K562 (cell line): ENCODE measurements around the gene MDP1. TPM values are rescaled to one million over a fixed set of nuclear protein-coding genes. Genes with fewer than 3 reads are reported as not detected.
A peak's percentile ranks its signal among the peaks of the same experiment; 100 is the strongest.

Experiments
- RBM39 ChIP-seq: fragments of 200-400 bp; formaldehyde crosslinking; optimal IDR thresholded peaks from 2 replicates; pipeline ENCODE3; 2018; ENCODE audit warnings: low read depth, low read length
- ZNF584 ChIP-seq: fragments of 200-800 bp; sonication (Bioruptor generic); IDR thresholded peaks from 2 replicates; pipeline ENCODE4 v1.6.1; 2016; ENCODE audit warnings: low read depth, mild to moderate bottlenecking, missing genetic modification characterization, missing compliant biosample characterization
- ZNF778 ChIP-seq: fragments of 450-650 bp; formaldehyde crosslinking; IDR thresholded peaks from 2 replicates; pipeline ENCODE4 v1.4.0; 2020; ENCODE audit warnings: mild to moderate bottlenecking, moderate library complexity
- polyA plus RNA-seq, 8 experiments: library from polyadenylated mRNA; depleted of rRNA in 4 of 8; stranded (reverse) in 5 of 8; unstranded in 3 of 8; fragments of >200 nt; fragmentation: Nextera tagmentation in 2 of 8; fragmentation: Illumina TruSeq in 1 of 8; extraction: Ambion mirVana in 2 of 8; extraction: Trizol in 1 of 8; gene quantifications; 2 replicates each; pipeline versions ENCODE4 v1.2.1 to v1.2.3, GENCODE V29; 2011 to 2014; ENCODE audit warnings: inconsistent platforms in 1 of 8, missing spikeins in 1 of 8
- total RNA-seq, 7 experiments: library from RNA; depleted of rRNA in 6 of 7; stranded (reverse); fragments of >200 nt in 6 of 7; fragmentation: Illumina TruSeq in 2 of 7; extraction: Trizol in 2 of 7; gene quantifications; 2 replicates each; pipeline versions ENCODE4 v1.2.1 to v1.2.3, GENCODE V29; 2011 to 2021; ENCODE audit warnings: low replicate concordance in 1 of 7
- TF ChIP-seq, protein P1 (sequence below): fragments of 450-650 bp; IDR thresholded peaks from 2 replicates; pipeline ENCODE4 v1.6.1; 2016; ENCODE audit warnings: mild to moderate bottlenecking, moderate library complexity
- TF ChIP-seq, protein P2 (sequence below): sonication (generic); formaldehyde crosslinking; IDR thresholded peaks from 2 replicates; pipeline ENCODE4 v1.8.0; 2022; ENCODE audit warnings: missing genetic modification reagents, mild to moderate bottlenecking, borderline replicate concordance
- TF ChIP-seq, protein P3 (sequence below): sonication (generic); formaldehyde crosslinking; IDR thresholded peaks from 2 replicates; pipeline ENCODE4 v1.8.0; 2023; ENCODE audit warnings: missing genetic modification reagents, mild to moderate bottlenecking, borderline replicate concordance

The MDP1 gene
- total and polyA plus RNA-seq, 9 of the 15 experiments (the other 6 are each of a cell fraction or from before 2014, with no cell fraction given): 2.7 to 29.6 (median 11.0) TPM

DNA sequence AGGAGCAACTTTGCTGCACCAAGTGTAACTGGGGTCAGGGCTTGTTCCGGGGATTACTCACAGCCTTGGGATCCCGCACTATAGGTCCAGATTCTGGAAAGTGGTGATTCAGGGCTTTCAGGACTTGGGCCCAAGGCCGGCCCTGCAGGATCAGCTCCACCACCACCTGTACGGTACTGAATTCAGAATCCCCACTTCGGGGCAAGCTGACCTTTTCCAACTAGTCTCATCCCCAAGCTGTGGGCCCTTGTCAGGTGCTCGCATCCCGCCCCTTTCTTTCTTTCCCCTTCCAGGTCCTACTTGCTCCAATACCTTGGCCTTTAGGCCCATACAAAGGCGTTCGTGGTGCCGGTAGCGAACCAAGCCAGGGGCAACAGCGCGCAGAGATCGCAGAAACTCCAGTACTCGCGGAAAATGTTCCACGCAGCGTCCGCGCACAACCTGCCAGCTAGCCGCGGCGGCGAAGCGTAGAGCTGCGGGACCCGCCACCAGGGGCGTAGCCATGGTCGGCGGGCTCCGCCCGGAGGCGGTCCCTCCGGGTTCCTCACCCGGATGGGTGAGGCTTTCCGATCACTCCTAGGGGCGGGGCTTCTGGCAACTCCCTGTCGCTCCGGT, 26.1 kb upstream of the MDP1 start (continued):
- TF ChIP-seq, protein P1, sequence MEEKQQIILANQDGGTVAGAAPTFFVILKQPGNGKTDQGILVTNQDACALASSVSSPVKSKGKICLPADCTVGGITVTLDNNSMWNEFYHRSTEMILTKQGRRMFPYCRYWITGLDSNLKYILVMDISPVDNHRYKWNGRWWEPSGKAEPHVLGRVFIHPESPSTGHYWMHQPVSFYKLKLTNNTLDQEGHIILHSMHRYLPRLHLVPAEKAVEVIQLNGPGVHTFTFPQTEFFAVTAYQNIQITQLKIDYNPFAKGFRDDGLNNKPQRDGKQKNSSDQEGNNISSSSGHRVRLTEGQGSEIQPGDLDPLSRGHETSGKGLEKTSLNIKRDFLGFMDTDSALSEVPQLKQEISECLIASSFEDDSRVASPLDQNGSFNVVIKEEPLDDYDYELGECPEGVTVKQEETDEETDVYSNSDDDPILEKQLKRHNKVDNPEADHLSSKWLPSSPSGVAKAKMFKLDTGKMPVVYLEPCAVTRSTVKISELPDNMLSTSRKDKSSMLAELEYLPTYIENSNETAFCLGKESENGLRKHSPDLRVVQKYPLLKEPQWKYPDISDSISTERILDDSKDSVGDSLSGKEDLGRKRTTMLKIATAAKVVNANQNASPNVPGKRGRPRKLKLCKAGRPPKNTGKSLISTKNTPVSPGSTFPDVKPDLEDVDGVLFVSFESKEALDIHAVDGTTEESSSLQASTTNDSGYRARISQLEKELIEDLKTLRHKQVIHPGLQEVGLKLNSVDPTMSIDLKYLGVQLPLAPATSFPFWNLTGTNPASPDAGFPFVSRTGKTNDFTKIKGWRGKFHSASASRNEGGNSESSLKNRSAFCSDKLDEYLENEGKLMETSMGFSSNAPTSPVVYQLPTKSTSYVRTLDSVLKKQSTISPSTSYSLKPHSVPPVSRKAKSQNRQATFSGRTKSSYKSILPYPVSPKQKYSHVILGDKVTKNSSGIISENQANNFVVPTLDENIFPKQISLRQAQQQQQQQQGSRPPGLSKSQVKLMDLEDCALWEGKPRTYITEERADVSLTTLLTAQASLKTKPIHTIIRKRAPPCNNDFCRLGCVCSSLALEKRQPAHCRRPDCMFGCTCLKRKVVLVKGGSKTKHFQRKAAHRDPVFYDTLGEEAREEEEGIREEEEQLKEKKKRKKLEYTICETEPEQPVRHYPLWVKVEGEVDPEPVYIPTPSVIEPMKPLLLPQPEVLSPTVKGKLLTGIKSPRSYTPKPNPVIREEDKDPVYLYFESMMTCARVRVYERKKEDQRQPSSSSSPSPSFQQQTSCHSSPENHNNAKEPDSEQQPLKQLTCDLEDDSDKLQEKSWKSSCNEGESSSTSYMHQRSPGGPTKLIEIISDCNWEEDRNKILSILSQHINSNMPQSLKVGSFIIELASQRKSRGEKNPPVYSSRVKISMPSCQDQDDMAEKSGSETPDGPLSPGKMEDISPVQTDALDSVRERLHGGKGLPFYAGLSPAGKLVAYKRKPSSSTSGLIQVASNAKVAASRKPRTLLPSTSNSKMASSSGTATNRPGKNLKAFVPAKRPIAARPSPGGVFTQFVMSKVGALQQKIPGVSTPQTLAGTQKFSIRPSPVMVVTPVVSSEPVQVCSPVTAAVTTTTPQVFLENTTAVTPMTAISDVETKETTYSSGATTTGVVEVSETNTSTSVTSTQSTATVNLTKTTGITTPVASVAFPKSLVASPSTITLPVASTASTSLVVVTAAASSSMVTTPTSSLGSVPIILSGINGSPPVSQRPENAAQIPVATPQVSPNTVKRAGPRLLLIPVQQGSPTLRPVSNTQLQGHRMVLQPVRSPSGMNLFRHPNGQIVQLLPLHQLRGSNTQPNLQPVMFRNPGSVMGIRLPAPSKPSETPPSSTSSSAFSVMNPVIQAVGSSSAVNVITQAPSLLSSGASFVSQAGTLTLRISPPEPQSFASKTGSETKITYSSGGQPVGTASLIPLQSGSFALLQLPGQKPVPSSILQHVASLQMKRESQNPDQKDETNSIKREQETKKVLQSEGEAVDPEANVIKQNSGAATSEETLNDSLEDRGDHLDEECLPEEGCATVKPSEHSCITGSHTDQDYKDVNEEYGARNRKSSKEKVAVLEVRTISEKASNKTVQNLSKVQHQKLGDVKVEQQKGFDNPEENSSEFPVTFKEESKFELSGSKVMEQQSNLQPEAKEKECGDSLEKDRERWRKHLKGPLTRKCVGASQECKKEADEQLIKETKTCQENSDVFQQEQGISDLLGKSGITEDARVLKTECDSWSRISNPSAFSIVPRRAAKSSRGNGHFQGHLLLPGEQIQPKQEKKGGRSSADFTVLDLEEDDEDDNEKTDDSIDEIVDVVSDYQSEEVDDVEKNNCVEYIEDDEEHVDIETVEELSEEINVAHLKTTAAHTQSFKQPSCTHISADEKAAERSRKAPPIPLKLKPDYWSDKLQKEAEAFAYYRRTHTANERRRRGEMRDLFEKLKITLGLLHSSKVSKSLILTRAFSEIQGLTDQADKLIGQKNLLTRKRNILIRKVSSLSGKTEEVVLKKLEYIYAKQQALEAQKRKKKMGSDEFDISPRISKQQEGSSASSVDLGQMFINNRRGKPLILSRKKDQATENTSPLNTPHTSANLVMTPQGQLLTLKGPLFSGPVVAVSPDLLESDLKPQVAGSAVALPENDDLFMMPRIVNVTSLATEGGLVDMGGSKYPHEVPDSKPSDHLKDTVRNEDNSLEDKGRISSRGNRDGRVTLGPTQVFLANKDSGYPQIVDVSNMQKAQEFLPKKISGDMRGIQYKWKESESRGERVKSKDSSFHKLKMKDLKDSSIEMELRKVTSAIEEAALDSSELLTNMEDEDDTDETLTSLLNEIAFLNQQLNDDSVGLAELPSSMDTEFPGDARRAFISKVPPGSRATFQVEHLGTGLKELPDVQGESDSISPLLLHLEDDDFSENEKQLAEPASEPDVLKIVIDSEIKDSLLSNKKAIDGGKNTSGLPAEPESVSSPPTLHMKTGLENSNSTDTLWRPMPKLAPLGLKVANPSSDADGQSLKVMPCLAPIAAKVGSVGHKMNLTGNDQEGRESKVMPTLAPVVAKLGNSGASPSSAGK: no peak
- TF ChIP-seq, protein P2, sequence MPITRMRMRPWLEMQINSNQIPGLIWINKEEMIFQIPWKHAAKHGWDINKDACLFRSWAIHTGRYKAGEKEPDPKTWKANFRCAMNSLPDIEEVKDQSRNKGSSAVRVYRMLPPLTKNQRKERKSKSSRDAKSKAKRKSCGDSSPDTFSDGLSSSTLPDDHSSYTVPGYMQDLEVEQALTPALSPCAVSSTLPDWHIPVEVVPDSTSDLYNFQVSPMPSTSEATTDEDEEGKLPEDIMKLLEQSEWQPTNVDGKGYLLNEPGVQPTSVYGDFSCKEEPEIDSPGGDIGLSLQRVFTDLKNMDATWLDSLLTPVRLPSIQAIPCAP (CRISPR knock-in tag): no peak
- TF ChIP-seq ZNF778 (CRISPR knock-in tag) (no peak), ZNF584 (no peak), RBM39 (peak; percentile 40)
- TF ChIP-seq, protein P3, sequence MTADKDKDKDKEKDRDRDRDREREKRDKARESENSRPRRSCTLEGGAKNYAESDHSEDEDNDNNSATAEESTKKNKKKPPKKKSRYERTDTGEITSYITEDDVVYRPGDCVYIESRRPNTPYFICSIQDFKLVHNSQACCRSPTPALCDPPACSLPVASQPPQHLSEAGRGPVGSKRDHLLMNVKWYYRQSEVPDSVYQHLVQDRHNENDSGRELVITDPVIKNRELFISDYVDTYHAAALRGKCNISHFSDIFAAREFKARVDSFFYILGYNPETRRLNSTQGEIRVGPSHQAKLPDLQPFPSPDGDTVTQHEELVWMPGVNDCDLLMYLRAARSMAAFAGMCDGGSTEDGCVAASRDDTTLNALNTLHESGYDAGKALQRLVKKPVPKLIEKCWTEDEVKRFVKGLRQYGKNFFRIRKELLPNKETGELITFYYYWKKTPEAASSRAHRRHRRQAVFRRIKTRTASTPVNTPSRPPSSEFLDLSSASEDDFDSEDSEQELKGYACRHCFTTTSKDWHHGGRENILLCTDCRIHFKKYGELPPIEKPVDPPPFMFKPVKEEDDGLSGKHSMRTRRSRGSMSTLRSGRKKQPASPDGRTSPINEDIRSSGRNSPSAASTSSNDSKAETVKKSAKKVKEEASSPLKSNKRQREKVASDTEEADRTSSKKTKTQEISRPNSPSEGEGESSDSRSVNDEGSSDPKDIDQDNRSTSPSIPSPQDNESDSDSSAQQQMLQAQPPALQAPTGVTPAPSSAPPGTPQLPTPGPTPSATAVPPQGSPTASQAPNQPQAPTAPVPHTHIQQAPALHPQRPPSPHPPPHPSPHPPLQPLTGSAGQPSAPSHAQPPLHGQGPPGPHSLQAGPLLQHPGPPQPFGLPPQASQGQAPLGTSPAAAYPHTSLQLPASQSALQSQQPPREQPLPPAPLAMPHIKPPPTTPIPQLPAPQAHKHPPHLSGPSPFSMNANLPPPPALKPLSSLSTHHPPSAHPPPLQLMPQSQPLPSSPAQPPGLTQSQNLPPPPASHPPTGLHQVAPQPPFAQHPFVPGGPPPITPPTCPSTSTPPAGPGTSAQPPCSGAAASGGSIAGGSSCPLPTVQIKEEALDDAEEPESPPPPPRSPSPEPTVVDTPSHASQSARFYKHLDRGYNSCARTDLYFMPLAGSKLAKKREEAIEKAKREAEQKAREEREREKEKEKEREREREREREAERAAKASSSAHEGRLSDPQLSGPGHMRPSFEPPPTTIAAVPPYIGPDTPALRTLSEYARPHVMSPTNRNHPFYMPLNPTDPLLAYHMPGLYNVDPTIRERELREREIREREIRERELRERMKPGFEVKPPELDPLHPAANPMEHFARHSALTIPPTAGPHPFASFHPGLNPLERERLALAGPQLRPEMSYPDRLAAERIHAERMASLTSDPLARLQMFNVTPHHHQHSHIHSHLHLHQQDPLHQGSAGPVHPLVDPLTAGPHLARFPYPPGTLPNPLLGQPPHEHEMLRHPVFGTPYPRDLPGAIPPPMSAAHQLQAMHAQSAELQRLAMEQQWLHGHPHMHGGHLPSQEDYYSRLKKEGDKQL (CRISPR knock-in tag): no peak
